Ishikawa (cell line): ENCODE results near the gene STPG1.

Experiments used
- EP300 ChIP-seq: IDR thresholded peaks from 2 replicates; pipeline ENCODE4 v1.6.1; 2012; ENCODE audit warnings: borderline replicate concordance
- MAX ChIP-seq: IDR thresholded peaks from 2 replicates; pipeline ENCODE4 v1.6.1; 2012
- NFIC ChIP-seq: IDR thresholded peaks from 2 replicates; pipeline ENCODE4 v1.6.1; 2012
- RAD21 ChIP-seq: IDR thresholded peaks from 2 replicates; pipeline ENCODE4 v1.6.1; 2012; ENCODE audit warnings: low read depth
- TCF12 ChIP-seq: IDR thresholded peaks from 2 replicates; pipeline ENCODE4 v1.6.1; 2012; ENCODE audit warnings: low read depth
- TEAD4 ChIP-seq: IDR thresholded peaks from 2 replicates; pipeline ENCODE4 v1.6.1; 2012
- YY1 ChIP-seq: IDR thresholded peaks from 2 replicates; pipeline ENCODE4 v1.6.1; 2012; ENCODE audit warnings: low read depth

- TF ChIP-seq MAX (no peak), NFIC (no peak), RAD21 (no peak), EP300 (no peak), YY1 (no peak), TCF12 (no peak), TEAD4 (no peak)
These were observed 44.3 kb upstream of the STPG1 start for GRCh38 chr1:24457866-24458265.
